Transverse colon (tissue), 4 donors: ENCODE results near the gene TRAPPC2L.

Experiments used
- EP300 ChIP-seq: sonication (generic); formaldehyde crosslinking; IDR thresholded peaks from one replicate; pipeline ENCODE4 v1.6.1; 2017; ENCODE audit warnings: antibody characterized with exemption, low read depth
- POLR2AphosphoS5 ChIP-seq, 3 donors: sonication (generic); formaldehyde crosslinking; IDR thresholded peaks; one replicate each; pipeline ENCODE4 v1.6.1; 2016; ENCODE audit warnings: antibody characterized with exemption in 3 of 3
- TF ChIP-seq, protein P1 (sequence below), 5 experiments: fragments of 200-600 bp in 3 of 5; fragments of 450-650 bp in 2 of 5; sonication (generic) in 3 of 5; IDR thresholded peaks; 1 replicate in 2 of 5; 2 replicates in 3 of 5; pipeline ENCODE4 v1.5.1; 2016 to 2017; ENCODE audit warnings: antibody characterized with exemption in 5 of 5, inconsistent platforms in 3 of 5, mild to moderate bottlenecking in 2 of 5, moderate library complexity in 1 of 5

DNA sequence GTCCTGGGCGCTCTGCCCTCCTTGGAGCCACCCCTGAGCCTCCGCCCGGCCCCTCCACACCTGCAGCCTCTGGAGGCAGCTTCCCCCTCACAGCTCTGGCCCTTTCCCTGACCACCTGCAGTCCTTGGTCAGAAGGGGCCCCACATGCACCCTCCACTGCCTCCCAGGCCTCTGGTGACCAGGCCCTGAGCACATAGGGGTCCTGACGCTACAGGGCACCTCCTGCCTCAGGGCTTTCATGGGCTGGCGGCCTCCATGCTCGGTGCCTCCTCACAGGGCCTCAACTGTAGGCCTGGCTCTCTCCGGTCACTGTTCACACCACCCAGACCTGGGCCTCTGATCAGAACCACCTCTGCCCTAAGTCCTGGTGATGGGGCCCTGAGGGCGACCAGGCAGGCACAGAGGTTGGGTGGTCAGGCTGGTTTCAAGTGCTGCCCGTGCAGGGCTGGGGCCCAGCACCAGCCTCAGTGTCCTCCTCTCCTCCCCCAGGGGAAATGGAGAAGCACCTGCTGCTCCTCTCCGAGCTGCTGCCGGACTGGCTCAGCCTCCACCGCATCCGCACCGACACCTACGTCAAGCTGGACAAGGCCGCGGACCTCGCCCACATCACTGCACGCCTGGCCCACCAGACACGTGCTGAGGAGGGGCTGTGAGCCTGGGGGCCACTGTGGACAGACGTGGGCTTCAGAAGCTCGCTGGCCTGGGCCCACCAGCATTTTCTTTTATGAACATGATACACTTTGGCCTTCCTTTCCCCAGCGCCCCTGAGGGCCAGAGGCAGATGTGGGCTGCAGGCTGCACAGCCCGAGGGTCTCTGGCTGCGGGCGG lies 49.1 kb upstream of the TRAPPC2L start:
- TF ChIP-seq POLR2AphosphoS5 (IDR thresholded peaks at IDR 0.05) (no peak), EP300 (no peak)
- TF ChIP-seq, protein P1, sequence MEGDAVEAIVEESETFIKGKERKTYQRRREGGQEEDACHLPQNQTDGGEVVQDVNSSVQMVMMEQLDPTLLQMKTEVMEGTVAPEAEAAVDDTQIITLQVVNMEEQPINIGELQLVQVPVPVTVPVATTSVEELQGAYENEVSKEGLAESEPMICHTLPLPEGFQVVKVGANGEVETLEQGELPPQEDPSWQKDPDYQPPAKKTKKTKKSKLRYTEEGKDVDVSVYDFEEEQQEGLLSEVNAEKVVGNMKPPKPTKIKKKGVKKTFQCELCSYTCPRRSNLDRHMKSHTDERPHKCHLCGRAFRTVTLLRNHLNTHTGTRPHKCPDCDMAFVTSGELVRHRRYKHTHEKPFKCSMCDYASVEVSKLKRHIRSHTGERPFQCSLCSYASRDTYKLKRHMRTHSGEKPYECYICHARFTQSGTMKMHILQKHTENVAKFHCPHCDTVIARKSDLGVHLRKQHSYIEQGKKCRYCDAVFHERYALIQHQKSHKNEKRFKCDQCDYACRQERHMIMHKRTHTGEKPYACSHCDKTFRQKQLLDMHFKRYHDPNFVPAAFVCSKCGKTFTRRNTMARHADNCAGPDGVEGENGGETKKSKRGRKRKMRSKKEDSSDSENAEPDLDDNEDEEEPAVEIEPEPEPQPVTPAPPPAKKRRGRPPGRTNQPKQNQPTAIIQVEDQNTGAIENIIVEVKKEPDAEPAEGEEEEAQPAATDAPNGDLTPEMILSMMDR (IDR thresholded peaks at IDR 0.05) = no peak
